Retina (tissue), 1 donor: Measurements from ENCODE around the gene GIT2.
A peak's percentile ranks its signal among the peaks of the same experiment; 100 is the strongest.

Experiments used
- DNase-seq: peaks from one replicate; pipeline ENCODE4 v3.0.0-alpha.2; 2016

Gene GIT2

DNA sequence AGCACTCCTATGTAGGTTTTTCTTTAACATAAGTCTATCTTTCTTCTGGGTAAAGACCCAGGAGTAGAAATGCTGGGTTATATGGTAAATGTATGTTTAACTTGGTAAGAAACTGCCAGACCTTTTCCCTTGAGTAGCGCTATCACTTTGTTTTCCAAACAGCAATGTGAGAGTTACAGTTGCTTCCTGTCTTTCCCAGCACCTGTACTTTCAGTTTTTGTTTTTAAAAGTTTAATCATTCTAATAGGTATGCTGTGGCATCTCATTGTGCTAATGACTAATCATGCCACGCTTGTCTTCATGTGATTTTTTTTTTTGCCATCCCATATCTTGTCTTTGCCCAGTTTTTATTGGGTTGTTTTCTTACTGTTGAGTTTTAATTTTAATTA is 28.1 kb downstream of the GIT2 start:
- DNase-seq, result no peak

DNA sequence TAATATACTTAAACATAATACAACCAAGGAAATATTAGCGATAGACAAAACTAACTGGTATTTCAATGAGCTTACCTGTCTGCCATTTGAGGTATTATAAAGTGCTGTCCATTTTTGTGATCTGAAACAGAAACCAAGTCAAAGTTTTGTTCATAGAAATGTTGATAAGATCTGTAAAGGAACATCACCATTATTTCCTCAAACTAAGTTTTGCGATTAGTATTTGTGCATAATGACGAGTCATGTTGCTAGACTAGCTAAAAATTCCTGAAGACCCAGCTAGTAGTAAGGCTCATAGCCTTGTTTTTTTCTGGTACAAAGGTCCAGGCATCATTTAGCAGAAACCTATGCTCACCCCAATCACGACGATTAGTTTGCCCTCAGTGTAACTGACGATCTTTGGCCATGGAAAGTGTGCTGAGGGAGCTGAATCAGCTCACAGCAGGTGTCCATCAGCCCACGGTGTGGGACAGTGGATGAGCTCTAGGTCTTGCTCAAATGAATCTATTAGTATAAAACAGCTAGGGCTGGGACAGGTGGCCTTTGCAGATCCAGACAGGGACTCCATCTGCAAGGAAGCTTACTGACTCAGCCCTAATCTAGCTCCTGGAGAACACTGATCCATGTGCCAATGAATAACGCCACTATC is 28.7 kb downstream of the GIT2 start:
- DNase-seq, result no peak

DNA sequence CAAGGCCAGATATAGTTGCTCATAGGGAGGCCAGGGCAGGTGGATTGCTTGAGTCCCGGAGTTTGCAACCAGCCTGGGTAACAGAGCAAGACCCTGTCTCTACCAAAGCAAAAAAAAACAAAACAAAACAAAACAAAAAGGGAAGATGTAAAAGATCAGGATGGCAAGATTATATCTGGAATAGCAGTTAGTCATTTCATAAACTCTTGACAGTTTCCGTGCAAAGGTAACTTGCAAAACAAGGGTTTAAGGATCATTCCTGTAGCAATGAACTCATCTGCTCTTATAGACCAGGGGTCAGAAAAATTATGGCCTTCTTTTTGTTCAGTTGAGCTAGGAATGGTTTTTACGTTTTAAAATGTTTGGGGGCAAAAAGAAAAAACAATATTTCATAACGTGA is 29.6 kb downstream of the GIT2 start:
- DNase-seq, result no peak

DNA sequence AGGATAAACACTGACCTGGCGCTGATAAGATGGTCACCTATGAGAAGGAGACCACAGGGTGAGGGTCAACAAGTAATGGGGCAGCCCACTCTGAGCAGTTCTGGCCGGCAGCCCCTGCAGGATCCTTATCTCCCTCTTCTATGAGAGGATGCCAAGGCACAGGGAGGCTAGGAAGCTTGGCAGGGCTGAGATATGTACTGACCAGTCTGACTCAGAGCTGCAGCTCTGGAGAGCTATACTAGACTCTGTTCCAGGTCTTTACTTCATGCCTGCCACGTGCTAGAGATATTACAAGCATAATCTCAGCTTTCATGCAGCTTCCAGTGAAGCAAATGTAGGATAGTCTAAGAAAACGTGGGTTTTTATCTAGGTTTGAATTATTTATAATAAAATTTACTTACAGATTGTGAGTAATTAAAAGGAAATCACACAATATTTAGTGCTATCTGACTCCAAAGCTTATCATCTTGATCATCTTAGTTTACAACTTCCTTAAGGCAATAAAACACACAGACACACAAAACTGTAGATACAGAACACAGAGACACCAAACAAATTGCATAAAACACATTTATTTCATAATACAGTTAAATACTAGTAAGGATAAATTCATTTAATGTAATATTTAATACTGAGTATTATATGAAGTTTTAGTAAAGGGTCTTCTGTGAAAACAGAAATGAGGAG is 32.3 kb downstream of the GIT2 start:
- DNase-seq, result no peak

DNA sequence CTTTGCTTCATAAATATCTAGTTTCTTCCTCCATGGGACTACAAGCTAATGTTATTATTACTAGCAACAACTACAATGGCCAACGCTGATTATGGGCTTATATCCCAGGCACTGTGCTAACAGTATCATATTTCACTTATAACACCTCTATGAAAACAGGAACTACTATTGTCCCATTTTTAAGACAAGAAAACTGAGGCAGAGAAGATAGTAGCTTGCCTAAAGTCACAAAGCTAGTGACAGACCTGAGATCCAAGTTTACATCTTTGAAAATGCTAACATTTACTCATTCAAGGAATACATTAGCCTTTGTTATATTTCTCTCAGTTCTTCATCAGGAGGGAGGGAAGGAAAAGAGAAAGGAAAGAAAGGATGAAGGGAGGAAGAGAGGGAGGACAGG is 32.8 kb downstream of the GIT2 start:
- no peak for DNase-seq

DNA sequence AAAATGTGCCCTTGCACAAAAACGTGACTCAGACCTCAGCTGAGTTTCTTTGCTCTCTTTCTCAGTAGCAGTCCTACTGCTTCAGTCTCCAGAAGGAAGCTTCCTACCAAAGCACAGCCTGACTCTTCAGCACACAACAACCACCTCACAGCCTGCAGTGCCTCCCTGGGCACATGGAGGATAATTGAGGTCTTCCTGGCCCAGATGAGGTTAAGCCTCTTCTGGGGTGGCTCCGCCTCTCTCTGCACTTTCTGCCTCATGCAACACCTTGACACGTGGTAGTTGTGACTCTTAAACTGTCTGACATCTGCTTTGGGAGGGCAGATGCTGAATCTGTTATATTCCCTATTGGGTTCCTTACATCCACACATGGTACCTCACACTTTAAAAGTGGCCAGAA is 33.8 kb downstream of the GIT2 start:
- no peak for DNase-seq

DNA sequence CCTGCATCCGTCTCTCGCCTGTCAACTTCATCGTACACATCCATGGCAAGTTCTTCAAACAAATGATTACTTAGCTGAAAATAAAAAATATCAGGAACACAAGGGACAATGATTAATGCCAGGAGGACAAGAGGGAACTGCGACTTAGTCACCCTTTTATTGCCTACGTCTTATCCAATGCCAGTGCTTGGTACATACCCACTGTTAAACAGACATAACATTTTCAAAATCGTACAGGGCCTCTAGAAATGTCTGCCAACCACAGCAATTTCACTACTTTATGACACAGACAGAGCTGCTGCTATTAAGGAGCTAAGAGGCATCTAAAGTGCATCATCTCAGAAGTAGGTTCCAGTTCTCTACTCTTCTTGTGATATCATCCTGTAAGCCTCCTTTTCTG is 34.6 kb downstream of the GIT2 start:
- DNase-seq, result no peak

DNA sequence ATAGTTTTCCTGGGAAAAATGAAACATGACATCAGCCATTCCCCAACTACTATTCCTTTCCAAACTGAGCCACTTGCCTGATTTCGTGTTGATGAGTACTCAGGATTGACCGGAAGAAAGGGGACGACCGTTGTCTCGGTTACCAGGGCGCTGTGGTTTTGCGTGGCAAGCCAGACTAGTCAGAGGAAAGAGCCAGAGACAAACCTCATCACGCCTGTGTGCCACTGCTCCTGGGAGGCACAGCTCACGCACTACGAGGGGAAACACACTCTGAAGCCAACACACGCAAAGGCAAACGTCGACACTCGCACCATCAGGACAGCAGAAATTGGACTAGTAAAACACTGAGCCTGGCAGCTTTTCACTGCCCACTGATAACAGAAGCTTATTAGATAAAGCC is 35.0 kb downstream of the GIT2 start:
- DNase-seq, result no peak

DNA sequence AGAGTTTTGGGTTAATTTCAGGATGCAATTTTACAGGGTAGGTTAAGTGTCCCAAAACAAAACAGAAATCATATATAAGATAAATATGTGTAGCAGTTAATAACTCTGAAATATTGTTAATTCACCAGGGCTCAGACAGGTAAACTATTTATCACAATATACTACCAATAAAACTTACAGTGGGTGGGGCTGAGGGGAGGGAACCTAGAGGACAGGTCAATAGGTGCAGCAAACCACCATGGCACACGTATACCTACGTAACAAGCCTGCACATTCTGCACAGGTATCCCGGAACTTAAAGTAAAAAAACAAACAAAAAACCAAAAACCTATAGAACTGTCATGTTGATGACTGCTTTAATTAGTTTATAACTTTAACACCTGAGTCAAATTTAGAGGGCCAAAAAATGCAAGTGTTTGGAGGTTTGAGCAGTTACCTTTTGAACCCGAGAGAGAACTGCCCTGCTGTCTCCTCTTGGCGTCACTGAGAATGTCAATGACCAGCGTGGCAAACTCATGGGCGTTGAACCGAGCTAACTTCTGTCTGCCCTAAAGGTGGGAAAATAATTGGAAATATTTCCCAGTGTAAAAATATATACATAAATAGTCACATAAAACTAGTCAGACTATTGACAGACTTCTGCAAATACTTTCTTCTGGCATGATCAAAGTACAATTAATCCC is 36.6 kb downstream of the GIT2 start:
- DNase-seq, result no peak

DNA sequence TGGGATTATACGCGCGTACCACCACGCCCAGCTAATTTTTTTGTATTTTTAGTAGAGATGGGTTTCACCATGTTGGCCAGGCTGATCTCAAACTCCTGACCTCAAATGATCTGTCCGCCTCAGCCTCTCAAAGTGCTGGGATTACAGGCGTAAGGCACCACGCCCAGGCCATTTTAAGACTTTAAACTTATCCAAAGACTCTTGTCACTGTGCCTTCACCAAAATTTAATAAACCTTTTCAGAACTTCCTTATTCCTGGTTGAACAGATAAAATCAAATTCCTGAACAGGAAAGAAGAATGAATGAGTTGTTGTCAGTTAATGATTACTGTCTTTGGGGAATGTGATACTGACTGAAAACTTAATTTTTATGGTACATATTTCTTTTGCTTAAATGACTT is 37.8 kb downstream of the GIT2 start:
- DNase-seq, result no peak

DNA sequence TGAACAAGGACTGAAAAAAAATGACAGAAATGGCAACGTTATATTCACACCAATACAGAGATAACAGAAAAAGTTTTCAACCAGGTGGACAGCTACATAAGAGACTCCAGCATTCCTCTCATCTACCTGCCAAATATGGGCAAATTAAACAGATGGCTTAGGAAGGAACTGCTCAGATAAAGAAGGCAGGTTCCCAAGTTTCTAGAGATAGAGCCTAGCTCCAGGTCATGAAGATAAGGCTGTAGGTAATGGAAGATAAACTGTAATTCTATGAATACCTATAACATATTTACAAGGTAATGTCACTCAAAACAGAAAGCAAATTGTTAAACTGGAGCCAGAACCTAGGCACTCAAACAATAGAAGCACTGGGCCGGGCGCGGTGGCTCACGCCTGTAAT is 42.5 kb downstream of the GIT2 start:
- no peak for DNase-seq

DNA sequence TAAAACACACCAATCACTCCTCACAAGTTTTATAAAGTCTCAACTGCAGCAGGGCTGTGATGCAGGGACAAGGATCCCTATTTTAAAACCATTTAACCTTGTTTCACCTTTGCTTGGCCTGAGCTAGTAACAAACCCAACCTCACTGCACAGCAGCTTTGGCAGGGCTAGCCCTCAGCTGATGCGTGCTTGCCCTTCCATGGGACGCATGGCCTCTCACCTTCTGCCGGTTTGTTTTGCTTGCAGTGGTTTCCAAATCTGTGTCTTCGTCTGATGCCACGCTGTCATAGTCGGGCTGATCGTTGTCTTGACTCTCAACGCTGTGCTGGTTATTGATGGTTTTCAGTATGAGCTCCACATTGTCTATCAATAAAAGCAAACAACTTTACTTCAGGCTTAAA is 43.3 kb downstream of the GIT2 start:
- no peak for DNase-seq

DNA sequence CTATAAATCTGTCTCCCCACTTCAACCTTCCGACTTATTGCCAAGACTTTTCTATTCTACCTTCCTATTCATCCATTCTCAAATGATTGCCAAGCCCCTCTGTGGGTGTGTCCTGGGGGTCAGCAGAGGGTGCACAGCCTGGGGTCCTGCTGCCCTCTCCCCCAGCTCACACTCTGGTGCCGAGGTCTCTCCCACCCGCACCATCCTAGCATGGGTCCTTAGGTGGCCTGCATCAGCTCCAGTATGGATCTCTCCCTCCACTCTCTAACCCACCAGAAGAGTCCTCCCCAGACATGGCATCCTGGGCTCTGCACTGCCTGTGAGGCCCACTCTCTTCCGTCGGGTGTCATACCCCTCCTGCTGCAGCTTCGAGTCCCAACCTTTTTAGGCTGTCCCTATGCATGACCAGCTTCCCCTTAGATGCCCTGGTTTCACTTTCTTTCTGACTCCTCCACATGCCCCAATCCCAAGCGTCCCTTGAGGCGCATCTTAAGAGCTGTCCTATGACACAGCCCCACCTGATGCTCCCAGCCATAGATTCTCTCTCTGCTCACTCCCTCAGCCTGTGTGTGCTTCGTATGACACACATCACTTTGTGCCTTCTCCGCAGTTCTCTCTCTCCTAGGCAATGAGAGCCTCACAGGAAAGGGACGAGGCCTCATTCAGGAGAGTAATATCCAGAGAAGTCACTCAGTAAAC is 43.9 kb downstream of the GIT2 start:
- DNase-seq, result no peak

DNA sequence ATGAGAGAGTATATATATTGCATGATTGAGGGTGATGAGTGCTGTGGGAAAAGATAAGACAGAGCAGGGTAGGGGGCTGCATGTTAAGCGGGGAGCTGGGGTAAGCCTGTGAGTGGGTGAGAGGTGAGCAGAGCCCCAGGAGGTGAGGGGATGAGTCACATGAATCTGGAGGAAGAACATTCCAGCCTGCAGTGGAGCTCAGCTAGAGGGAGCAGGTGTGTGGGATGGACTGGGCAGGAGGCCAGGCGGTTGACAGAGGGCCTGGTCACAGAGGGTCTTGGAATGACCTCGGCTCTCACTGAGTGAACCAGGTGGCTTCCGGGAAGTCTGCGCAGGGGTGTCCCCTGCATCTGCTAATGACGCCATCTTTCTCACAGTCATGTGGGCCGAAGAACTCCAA is 44.4 kb downstream of the GIT2 start:
- DNase-seq, result no peak

DNA sequence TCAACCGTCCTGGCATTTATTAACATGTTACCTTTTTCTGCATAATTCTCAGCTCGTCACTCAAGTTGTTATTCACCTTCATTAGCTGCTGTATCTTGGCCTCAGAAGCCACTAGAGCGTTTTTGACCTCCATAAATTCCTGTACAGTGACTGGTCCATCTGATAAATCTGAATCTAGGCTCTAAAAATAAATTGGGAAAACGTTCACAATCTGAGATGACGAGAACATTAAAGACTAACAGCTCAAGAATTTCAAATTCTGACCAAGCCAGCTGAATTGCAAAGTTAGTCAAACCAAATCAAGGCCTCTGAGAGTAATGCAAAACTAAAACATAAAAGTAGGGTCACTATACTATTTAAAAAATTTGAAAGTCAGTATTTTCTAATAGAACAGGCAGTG is 45.0 kb downstream of the GIT2 start:
- no peak for DNase-seq

DNA sequence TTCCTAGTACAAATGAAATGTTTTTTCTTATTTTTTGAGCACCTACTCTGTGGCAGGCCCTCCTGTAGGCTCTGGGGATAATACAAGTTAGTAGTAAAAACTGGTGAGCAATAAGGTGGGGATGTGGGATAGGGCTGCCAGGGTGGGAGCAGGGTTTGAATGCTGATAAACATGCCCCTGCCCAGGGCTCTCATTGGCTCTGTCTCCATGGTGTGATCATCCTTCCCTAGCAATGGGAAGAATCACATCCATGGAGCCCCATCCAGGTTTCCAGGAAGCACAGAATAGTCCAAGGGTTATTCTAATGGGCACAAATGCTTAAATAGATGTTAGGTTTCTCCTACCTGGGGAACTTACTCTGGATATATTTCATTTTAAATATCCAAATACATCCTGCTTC is 45.5 kb downstream of the GIT2 start:
- DNase-seq, result no peak

DNA sequence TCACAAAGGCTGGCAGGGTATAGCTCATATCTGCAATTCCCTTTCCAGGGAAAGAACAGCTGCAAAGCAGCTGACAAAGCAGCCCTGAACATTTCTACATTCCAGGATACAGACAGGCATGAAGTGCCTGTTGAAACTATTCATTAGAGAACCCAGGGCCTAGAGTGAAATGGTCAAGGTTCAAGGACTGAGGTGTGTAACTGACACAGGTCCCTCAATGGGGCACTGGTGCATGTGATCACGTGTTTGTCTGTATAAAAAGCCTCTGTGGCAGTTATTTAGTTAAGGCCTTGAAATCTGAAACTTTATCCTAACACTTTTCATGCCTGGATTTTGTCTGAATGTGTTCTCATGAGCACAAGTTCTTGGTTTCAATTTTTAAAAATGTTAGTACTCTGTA is 47.1 kb downstream of the GIT2 start:
- no peak for DNase-seq

DNA sequence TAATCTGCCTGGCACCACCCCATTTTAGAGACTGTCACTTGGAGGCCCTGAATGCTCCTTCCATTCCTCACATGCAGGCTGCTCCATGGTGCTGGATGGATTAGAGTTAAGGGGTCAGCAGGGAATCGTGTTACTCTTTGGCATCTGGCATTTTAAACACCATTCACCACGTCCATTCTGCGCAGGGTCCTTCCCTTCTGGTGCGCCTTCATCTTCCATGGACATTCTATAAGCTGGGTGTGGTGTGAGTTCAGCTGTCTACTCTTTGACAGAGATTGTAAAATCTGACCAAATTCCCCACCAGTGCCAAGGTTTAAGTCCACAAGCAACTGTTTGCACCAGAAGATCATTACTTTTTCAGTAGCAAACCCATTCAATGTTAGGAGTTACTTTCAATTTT is 47.8 kb downstream of the GIT2 start:
- DNase-seq, result no peak

DNA sequence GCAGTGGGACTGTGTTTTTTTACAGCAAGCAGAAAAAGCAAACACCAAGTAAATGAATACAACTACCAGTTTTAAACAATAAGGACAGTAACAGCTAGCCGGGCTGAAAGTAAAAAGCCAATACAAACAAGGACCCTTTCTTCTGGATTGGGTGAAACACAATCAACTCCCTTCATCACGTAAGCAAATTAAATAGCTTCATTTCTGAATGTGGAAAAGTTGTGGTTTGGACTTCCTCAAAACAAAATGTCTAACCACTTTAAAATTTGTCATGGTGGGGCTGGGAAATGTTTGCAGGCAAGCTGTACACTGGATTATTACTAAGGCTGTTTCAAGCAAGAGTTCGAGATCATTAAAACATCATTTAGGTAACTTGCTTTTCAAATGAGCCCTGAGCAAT is 48.6 kb downstream of the GIT2 start:
- no peak for DNase-seq

DNA sequence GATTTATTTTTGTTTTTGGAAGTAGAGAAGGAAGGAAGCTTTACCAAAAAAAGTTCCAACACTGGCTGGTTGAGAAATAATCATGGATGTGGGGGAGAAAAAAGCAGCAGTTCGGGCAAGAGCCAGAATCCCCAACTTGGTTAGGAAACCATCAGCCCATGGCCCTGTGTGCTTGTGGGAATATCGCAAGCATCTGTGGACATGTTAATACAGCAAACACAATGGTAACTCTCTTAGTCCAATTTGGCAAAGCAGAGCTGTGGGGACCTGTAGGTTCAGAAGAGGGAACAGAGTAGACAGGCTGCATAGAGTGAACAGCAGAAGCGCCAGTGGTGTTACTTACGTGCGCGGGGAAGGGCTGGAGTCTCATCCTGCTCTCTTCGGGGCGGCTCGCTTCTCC is 49.3 kb downstream of the GIT2 start:
- no peak for DNase-seq

DNA sequence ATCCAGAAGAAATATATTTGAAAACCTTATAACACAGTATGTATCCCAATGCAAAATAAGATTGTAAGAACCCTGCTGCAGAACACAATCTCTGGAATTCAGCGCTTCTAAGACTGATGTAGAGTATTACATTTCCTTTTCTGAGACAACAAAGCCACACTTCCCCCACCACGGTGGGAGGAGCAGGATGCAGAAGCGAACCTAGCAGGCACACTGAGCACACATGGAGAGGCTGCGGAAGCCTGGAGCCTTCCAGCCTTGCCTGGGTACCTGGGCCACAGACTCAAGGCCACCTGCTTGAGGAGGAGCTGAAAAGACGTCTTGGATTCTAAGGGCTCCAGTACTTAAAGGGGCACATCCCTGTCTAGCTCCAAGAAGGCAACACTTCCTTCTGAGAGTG is 49.7 kb downstream of the GIT2 start:
- DNase-seq, result no peak

DNA sequence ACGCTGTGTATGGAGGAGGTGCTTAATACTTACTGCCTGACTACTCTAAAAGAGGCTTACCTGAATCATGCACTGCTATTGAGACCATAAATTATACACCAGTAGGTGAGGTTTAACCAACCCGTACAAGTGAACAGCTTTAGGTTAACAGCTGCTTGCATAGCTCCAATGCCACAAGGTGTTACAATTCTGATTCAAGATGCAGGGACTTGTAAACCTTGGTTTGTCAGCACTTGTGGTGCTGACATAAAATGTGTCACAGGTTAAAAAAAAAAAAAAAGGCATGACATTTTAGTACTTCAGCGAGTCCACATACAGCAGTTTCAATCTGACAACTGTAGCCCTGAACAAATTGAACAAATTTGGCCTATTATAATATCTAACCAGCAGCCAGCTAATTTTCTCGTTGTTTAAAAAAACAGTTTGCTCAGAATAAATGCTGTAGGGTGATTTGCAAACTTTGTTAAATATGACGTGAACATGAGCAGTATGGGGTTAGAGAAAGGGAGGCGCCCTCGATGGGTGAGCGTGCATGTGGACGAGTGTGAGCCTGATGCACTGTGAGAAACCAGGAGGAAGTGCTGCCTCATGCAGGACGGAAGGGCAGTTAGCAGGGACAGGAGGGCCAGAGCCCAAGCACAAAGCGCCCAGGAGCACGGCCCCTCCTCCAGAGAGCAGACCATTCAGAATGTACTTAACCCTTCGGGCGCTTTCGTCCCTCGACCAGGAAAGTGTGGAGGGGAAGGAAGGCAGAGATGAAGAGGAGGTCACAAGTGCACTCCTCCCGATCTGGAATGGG is 51.4 kb downstream of the GIT2 start:
- DNase-seq, result peak; percentile 39

DNA sequence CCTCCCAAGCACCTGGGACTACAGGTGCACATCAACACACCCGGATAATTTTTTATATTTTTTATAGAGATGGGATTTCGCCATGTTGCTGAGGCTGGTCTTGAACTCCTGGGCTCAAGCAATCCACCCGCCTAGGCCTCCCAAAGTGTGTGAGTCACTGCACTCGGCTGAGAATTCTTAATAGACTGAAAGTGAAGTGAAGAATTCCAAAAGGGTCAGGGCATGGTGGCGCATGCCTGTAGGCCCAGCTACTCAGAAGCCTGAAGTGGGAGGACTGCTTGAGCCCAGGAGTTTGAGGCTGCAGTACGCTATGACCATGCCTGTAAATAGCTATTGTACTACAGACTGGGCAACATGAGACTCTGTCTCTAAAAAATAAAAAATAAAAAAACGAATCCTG is 52.4 kb downstream of the GIT2 start:
- DNase-seq, result no peak
